GM12864 (cell line): ENCODE results near the gene INTS1.

Source experiments
- DNase-seq: peaks from one replicate; pipeline ENCODE4 v3.0.0-alpha.2; 2011; ENCODE audit warnings: low read depth
- H3K4me3 ChIP-seq: 2 replicates; pipeline ENCODE4 v1.5.1; 2011; ENCODE audit warnings: mild to moderate bottlenecking, low read depth, low read length, control low read depth
- CTCF ChIP-seq: IDR thresholded peaks from 2 replicates; pipeline ENCODE4 v1.5.1; 2011; ENCODE audit warnings: low read depth, mild to moderate bottlenecking, moderate library complexity, low read length, control low read depth, inconsistent platforms; ENCODE audit errors: missing control alignments

INTS1 gene

GRCh38 chr7:1422512-1423263, 81.5 kb downstream of the INTS1 start:
- no peak overlapping the region for H3K4me3 ChIP-seq
- DNase-seq: no peak
- no peak for TF ChIP-seq CTCF

GRCh38 chr7:1421946-1422345, 82.2 kb downstream of the INTS1 start:
- H3K4me3 ChIP-seq: no peak overlapping the region
- TF ChIP-seq CTCF: no peak
- no peak for DNase-seq

GRCh38 chr7:1421020-1421790, 83.0 kb downstream of the INTS1 start:
- TF ChIP-seq CTCF: no peak
- no peak for DNase-seq
- H3K4me3 ChIP-seq: no peak overlapping the region
